ENCODE results near the gene COL16A1.

DNA sequence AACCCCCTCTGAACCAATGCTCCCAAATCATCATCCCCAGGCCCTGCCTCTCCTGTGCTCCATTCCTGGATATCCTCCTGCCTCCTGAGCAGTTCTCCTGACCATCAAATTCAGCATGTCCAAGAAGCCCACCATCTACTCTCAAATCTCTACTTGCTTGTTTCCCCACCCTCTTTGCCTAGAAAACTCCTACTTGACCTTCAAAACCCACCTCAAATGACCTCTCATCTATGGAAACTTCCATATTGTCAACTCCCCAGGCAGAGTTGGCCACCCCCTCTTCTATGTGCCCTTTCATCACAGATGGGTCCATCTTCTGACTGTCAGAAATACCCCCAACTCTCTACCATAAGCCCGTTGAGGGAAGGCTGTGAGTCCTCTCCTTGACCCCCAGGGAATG, 43.5 kb upstream of the COL16A1 start:
- TF ChIP-seq HDGF (IDR thresholded peaks at IDR 0.05; ENCODE audit: borderline replicate concordance), result no peak
- no peak for TF ChIP-seq SUZ12 (IDR thresholded peaks at IDR 0.05)

Data from HEK293T (cell line).